GM11168 (cell line): ENCODE results near the gene GLYR1.

ENCODE experiments used
- in situ Hi-C: fragments of 300-500 bp; cut with MboI; formaldehyde crosslinking; loops from one replicate; pipeline ENCODE4 v1.12.0; 2022; ENCODE audit warnings: low sequenced_read_pairs; ENCODE audit not compliant: unreplicated experiment

The GLYR1 gene

GRCh38 chr16:4855371-4855770, 8.3 kb upstream of the GLYR1 start:
- in situ Hi-C loops: no loop called here

DNA sequence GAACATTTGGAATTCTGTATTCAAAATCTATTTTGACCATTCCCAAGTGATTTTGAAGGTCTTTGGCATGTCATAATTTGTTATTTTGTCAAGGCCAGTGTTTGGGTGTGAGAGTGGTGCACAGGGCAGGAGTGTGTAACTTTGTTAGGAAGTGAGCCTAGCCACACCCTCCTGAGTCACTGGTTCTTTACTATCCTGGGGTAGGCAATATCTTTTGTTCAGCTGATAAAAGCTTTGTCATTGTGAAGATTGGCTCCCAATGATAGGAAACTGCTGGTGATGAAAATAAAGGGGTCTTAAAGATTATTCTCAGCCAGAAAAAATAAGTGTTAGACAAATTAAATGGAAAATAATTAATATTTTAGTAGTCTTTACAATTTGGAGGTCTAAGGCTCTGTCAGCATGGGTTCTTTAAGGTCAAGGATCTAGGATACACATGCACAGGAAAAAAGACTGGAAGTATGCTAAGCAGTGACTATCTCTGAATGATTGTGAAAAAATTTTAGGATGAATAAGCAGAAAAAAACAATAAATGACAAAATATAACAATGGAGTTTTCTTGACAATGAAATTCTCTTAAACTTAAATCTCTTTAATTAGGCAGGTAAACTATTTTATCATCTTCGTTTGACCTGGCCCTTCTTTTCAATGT, 5.3 kb upstream of the GLYR1 start:
- in situ Hi-C loops: no loop called here

GRCh38 chr16:4850211-4850610, 3.1 kb upstream of the GLYR1 start:
- in situ Hi-C loops: no loop called here

DNA sequence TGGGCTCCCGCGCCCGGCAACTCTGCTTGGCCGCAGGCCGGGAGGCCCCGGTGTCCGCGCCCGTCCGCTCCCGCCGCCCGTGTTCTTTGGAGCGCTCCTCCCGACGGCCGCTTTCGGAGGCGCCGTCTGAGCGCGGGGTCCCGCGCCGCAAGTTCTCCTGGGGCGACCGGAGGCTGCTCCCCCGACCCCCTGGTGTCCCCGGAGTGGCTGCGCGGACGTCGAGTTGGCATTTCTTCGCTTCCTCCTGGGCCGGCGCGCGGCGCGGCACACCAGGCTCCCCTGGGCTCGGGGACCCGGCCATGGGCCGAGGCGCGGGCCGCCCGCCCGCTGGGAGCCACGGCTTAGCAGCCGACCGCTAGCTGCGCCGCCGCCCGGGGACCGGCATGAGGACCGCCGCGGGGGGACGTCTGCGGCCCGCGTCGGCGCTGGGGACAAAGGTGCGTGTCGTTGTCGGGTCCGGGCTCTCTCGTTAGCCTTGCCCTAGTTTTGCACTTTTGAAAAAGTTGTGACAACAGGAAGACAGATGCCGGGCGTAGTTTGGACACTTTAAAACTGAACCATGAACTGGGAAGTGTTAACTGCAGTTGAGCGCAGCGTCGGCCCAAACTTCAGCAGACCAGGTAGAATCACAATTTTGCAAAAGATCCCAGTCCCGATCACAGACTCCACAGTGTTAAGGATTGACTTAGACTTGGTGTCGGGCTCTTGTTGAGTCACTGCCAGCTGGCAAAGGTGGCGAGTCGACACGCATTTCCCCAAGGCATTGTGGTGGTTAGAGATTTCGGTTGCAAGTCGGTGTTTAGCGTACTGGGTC, 893 bp upstream of the GLYR1 start:
- in situ Hi-C loops: no loop called here

GRCh38 chr16:4846503-4846900, 586 bp downstream of the GLYR1 start:
- in situ Hi-C loops: no loop called here

- in situ Hi-C loops: no loop called here
Measured at GRCh38 chr16:4840984-4841383, 6.1 kb downstream of the GLYR1 start.

DNA sequence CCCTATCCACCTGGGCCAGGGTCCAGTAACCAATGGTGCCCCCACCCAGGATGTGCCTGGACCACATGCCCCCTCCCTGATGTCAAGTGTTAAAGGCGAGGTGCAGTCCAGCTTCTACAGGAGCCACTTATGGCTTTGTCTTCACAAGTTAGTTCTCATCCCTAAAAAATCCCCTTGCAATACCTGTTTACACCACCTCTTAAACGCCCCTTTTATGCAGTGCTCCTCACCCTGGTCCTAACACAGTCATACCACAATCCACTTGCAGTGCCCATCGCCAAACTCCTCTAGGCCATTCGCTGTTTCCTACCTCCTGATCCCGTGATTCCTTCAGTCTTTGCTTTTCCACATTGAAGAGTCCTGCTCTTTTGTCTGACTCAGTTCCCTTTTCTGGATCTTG, 7.1 kb downstream of the GLYR1 start:
- in situ Hi-C loops: no loop called here

- in situ Hi-C loops: no loop called here
Measured at GRCh38 chr16:4837733-4838501, 9.2 kb downstream of the GLYR1 start.

GRCh38 chr16:4836727-4837126, 10.4 kb downstream of the GLYR1 start:
- in situ Hi-C loops: no loop called here

DNA sequence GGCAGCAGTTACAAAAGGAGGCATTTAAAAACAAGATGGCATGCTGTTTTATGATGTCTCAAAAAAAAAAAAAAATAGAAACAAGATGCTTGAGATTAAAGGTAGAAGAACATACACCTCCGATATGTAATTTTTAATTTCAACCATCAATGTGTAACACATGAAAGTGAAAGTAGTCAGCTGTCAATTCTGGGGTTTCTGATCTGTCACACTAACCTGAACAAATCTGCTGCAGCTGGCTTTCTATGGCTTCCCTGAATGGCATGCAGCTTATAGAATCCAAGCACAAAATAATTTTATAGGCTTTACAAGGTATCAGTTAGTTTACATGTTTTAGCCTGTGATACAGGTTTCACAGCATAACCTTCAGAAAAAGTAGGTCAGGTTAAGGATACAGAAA, 13.5 kb downstream of the GLYR1 start:
- in situ Hi-C loops: no loop called here

GRCh38 chr16:4832698-4833343, 14.3 kb downstream of the GLYR1 start:
- in situ Hi-C loops: no loop called here

- in situ Hi-C loops: no loop called here
Measured at GRCh38 chr16:4831616-4832015, 15.5 kb downstream of the GLYR1 start.

DNA sequence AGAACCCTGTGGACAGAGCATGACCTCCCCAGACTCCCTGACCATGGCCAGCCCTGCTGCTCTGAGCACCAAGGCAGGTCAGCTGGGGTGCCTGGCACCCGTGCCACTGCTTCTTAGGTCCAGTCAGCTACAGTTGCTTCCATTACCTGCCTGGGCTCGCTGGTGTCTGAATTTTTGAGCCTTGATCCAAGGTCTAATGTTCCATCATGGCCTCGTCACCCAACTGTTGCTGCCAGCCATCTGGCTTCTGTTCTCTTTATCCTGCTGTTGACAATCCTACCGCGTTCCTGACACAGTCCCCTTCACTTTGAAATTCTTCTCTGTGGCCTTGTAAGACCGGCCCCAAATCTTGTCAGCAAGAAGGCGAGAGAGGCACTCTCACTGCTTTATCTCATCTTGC, 16.7 kb downstream of the GLYR1 start:
- in situ Hi-C loops: no loop called here

- in situ Hi-C loops: no loop called here
Measured at GRCh38 chr16:4828567-4829321, 18.3 kb downstream of the GLYR1 start.

DNA sequence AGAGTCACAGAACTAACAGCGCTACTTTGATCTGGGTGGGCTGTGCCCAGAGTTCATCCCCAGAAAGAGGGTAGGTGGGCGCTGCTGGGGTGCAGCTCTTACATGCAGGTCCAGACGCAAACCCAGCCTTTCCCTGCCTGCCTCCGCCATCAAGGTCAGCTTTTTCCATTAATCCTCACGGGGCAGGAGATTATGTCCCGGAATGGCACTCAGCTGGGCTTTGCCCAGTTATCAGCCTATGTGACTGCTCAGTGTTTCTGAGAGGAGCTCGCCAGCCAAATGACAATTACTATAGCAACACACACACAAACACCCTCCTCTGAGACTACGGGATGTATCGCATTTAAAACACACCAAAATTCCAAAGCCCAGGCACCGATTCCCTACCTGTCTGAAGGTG, 20.1 kb downstream of the GLYR1 start:
- in situ Hi-C loops: no loop called here

- in situ Hi-C loops: no loop called here
Measured at GRCh38 chr16:4826526-4826925, 20.6 kb downstream of the GLYR1 start.

- in situ Hi-C loops: no loop called here
Measured at GRCh38 chr16:4825196-4825595, 21.9 kb downstream of the GLYR1 start.

DNA sequence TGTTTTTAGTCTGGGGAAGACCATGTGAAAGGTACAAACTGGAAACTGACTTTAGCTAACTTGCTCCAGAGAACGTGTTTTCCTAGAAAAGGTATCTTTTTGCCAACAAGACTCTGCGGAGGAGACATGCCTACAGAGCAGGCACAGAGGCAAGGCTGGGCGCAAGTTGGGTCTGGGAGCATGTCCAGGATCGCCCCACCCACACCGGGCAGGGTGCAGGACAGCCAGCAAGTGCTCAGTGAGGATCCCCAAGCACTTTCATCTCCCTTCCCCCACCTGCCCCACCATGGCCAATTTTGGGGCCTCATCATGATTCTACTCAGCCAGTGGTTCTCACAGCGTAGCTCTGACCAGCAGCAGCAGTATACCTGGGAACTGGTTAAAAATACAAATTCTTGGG, 26.4 kb downstream of the GLYR1 start:
- in situ Hi-C loops: no loop called here

DNA sequence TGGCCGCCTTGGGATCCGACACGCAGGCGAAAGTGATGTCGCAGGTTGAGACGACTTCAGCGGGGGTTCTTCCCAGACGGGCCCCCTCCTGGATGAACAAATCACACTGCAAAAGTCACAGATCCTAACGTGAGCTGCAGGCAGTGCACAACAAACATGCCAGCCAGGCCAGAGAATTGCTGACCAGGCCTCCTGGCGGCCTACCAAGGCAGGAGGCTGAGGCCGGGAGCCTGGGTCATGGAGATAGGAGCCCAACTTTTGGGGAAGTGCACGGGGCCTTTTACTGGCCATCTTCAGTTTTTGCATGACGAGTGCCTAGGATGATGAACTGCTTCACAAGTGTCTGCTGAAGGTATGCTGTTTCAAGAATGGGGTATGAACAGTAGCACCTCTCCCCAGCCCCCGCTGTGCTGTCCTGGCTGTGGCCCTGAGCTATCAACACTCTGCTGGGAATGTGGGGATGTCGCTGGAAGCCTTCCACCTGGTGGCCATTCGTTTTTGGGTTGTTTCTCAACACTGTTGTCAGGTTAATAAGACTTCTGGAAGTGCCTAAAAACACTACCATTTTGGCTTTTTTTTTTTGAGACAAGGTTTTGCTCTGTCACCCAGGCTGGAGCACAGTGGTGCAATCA, 32.4 kb downstream of the GLYR1 start:
- in situ Hi-C loops: no loop called here

DNA sequence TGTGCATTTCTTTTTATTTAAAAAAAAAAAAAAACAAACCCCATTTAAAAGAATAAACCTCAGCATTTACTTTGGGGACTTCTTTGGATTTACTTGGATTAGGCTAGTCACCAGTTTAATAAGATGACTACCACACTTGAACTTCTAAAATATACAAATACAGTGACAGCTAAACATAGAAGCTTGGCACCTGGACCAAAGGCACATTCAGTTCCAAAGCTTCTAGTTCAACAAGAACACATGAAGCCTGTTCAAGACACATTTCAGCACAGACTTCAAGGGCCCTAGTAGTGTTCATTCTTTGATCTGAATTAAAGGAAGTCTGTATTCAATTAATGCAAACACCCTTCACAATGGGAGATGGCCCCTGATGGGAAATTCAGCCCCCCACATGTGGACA, 33.0 kb downstream of the GLYR1 start:
- in situ Hi-C loops: no loop called here
